Endothelial cell of umbilical vein (primary cell): Measurements from ENCODE around the gene APOL5. TPM values are rescaled to one million over a fixed set of nuclear protein-coding genes. Genes with fewer than 3 reads are reported as not detected.

Experiments
- BruUV-seq: library from RNA; stranded (reverse); fragments of 400-500 nt; replicated peaks from 2 replicates; lab custom pipeline; 2021; lab: Mats Ljungman, UMichigan
- CTCF ChIA-PET: fragments of 300-600, 350-600 bp; sonication (Branson Sonifier 250); formaldehyde crosslinking; loops from one replicate; lab custom pipeline; 2021; ENCODE audit warnings: antibody characterized with exemption, inconsistent platforms; lab: Charles Lee
- POLR2A ChIA-PET: fragments of 300-600, 350-600 bp; sonication (Branson Sonifier 250); formaldehyde crosslinking; loops from one replicate; lab custom pipeline; 2021; ENCODE audit warnings: antibody characterized with exemption, inconsistent platforms; lab: Charles Lee
- DNase-seq: peaks from one replicate; pipeline ENCODE4 v3.0.0-alpha.2; 2011; ENCODE audit warnings: low read depth, low spot score
- FAIRE-seq: peaks from 2 replicates; lab custom pipeline; 2011; peaks lifted over from hg19 to GRCh38; lab: Jason Lieb, UNC
- H2AFZ ChIP-seq: 2 replicates; pipeline ENCODE4 v1.6.0; 2012; ENCODE audit warnings: low read depth, low read length, control low read depth, inconsistent platforms
- H3K27ac ChIP-seq: 2 replicates; pipeline ENCODE4 v1.5.1; 2011; ENCODE audit warnings: low read depth, mild to moderate bottlenecking, control low read depth, low read length, moderate library complexity; ENCODE audit not compliant: insufficient read depth
- H3K27me3 ChIP-seq, 2 experiments: 2 replicates each; pipeline versions ENCODE4 v1.6.0 to v1.6.1; 2011; ENCODE audit warnings: low read length in 2 of 2, mixed read lengths in 1 of 2; ENCODE audit not compliant: control insufficient read depth in 2 of 2, insufficient read depth in 2 of 2
- H3K36me3 ChIP-seq, 2 experiments: 2 replicates in 1 of 2; 3 replicates in 1 of 2; pipeline ENCODE4 v1.5.1; 2011; ENCODE audit warnings: low read length in 2 of 2, mild to moderate bottlenecking in 1 of 2, moderate library complexity in 1 of 2; ENCODE audit not compliant: control insufficient read depth in 2 of 2, insufficient read depth in 2 of 2; ENCODE audit errors: extremely low read depth in 1 of 2
- H3K4me1 ChIP-seq: 3 replicates; pipeline ENCODE4 v1.5.1; 2011; ENCODE audit warnings: mild to moderate bottlenecking, low read length; ENCODE audit not compliant: control insufficient read depth, insufficient read depth; ENCODE audit errors: extremely low read depth
- H3K4me2 ChIP-seq: 2 replicates; pipeline ENCODE4 v1.6.1; 2011; ENCODE audit warnings: low read length, control low read depth, mixed read lengths; ENCODE audit not compliant: insufficient read depth
- H3K4me3 ChIP-seq, 3 experiments: fragments of 200-600 bp in 1 of 3; sonication (generic), shearing (Covaris generic) in 1 of 3; replicated peaks in 1 of 3; 2 replicates each; pipeline ENCODE4 v1.5.1; 2011 to 2016; ENCODE audit warnings: control low read depth in 3 of 3, low read length in 3 of 3, mild to moderate bottlenecking in 2 of 3, inconsistent platforms in 1 of 3, low read depth in 1 of 3, moderate library complexity in 1 of 3; ENCODE audit not compliant: insufficient read depth in 1 of 3
- H3K79me2 ChIP-seq: 2 replicates; pipeline ENCODE4 v1.6.0; 2012; ENCODE audit warnings: low read length, inconsistent platforms; ENCODE audit not compliant: control insufficient read depth, insufficient read depth
- H3K9ac ChIP-seq: replicated peaks from 2 replicates; pipeline ENCODE3; 2011; ENCODE audit warnings: low read length, control low read depth; ENCODE audit not compliant: insufficient read depth; ENCODE audit errors: extremely low read depth
- H3K9me1 ChIP-seq: replicated peaks from 3 replicates; pipeline ENCODE4 v1.6.0; 2011; ENCODE audit warnings: mild to moderate bottlenecking, low read length; ENCODE audit not compliant: control insufficient read depth, insufficient read depth; ENCODE audit errors: extremely low read depth
- H3K9me3 ChIP-seq: replicated peaks from 2 replicates; pipeline ENCODE4 v1.5.1; 2012; ENCODE audit warnings: low read length, inconsistent platforms; ENCODE audit not compliant: control insufficient read depth, insufficient read depth
- H4K20me1 ChIP-seq: replicated peaks from 2 replicates; pipeline ENCODE3; 2011; ENCODE audit warnings: mild to moderate bottlenecking, low read length; ENCODE audit not compliant: control insufficient read depth, insufficient read depth; ENCODE audit errors: extremely low read depth
- EZH2 ChIP-seq: IDR thresholded peaks from 2 replicates; pipeline ENCODE4 v1.6.1; 2012; ENCODE audit warnings: borderline replicate concordance, low read depth, mild to moderate bottlenecking, moderate library complexity, low read length, inconsistent platforms; ENCODE audit not compliant: severe bottlenecking
- FOS ChIP-seq: IDR thresholded peaks from 2 replicates; pipeline ENCODE4 v1.6.1; 2011; ENCODE audit warnings: mild to moderate bottlenecking, low read length, moderate library complexity, borderline replicate concordance; ENCODE audit not compliant: insufficient read depth
- GATA2 ChIP-seq: IDR thresholded peaks from 2 replicates; pipeline ENCODE4 v1.7.0; 2011; ENCODE audit warnings: low read depth, mild to moderate bottlenecking, moderate library complexity, mixed read lengths, low read length; ENCODE audit not compliant: insufficient read length, insufficient read depth
- JUN ChIP-seq: IDR thresholded peaks from 2 replicates; pipeline ENCODE4 v1.6.1; 2011; ENCODE audit warnings: borderline replicate concordance, low read depth; ENCODE audit not compliant: insufficient read length, insufficient read depth
- MYC ChIP-seq: IDR thresholded peaks from one replicate; pipeline ENCODE4 v1.6.1; 2011; ENCODE audit warnings: mild to moderate bottlenecking, low read depth, low read length
- POLR2A ChIP-seq: IDR thresholded peaks from 2 replicates; pipeline ENCODE4 v1.6.1; 2012; ENCODE audit warnings: low read depth, mild to moderate bottlenecking, control low read depth, low read length
- POLR2AphosphoS5 ChIP-seq: IDR thresholded peaks from 2 replicates; pipeline ENCODE4 v1.6.1; 2012; ENCODE audit warnings: low read depth, mild to moderate bottlenecking, control low read depth, low read length, moderate library complexity; ENCODE audit not compliant: insufficient read depth
- dilution Hi-C: fragments of 300-500 bp; cut with MboI; formaldehyde crosslinking; loops from one replicate; pipeline ENCODE4 v1.15.0; 2019; ENCODE audit warnings: low sequenced_read_pairs; ENCODE audit not compliant: extremely low pct_ligation_motif_present
- intact Hi-C: fragments of 100-400 bp; cut with micrococcal nuclease; formaldehyde crosslinking; loops from one replicate; pipeline ENCODE4 v1.10.0; 2022
- polyA plus RNA-seq, 4 experiments: library from polyadenylated mRNA; depleted of rRNA in 3 of 4; stranded (reverse) in 3 of 4; unstranded in 1 of 4; fragments of >200 nt; gene quantifications; 2 replicates each; pipeline versions ENCODE4 v1.2.1 to v1.2.3, GENCODE V29; 2011 to 2012; ENCODE audit warnings: missing spikeins in 1 of 4
- total RNA-seq: library from RNA; stranded (reverse); gene quantifications from 2 replicates; pipeline ENCODE4 v1.2.3, GENCODE V29; 2021
- TF ChIP-seq, protein P1 (sequence below), 2 donors: IDR thresholded peaks; 1 replicate in 1 of 2; 2 replicates in 1 of 2; pipeline ENCODE4 v1.5.1; 2011; ENCODE audit warnings: low read length in 2 of 2, mild to moderate bottlenecking in 2 of 2, moderate library complexity in 2 of 2, control low read depth in 1 of 2, inconsistent platforms in 1 of 2, low read depth in 1 of 2; ENCODE audit not compliant: insufficient read depth in 1 of 2; ENCODE audit errors: extremely low read depth in 1 of 2
- TF ChIP-seq, protein P2 (sequence below): IDR thresholded peaks from 2 replicates; pipeline ENCODE4 v1.6.1; 2011; ENCODE audit not compliant: insufficient read depth, insufficient read length

Gene APOL5
- total and polyA plus RNA-seq, 2 donors (not counting 3 experiments of a cell fraction or from before 2014, with no cell fraction given) = not detected

DNA sequence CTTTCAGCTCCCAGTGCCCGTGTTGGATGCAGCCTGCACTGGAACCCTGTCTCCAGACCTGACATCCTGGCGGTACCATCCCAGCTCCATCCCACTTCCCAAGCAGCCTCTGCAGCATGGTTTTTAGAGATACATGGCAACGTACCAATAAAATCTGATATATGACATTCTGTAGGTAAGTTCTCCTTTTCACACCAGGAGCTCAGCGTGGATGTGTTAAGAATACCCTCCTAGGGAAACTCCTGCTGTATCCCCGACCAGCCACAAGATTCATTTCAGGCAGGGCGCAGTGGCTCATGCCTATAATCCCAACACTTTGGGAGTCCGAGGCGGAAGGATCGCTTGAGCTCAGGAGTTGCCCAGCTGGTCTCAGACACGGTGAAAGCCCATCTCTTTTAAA, 15.4 kb downstream of the APOL5 start:
- FAIRE-seq (no peak), DNase-seq (no peak)
- CTCF ChIA-PET = interaction anchor here (1.2 kb wide), 1 partner anchor 333 kb away, joined by 3 read pairs; no protein-coding TSS in a partner anchor
- BruUV-seq = no TSS peak
- no peak overlapping the region for H3K4me2 ChIP-seq
- no peak overlapping the region for H3K4me3 ChIP-seq
- no peaks in the 10 kb centered on the region for H3K27me3 ChIP-seq
- no peaks in the 10 kb centered on the region for H3K9me3 ChIP-seq
- no peaks in the 10 kb centered on the region for H4K20me1 ChIP-seq
- dilution Hi-C loops (no loop called here), intact Hi-C loops (loop anchor here (10.0 kb wide), 1 partner anchor 88 kb away; the partner anchor contains the start of gene APOL6)
- H3K4me1 ChIP-seq = no peaks in the 10 kb centered on the region
- H3K36me3 ChIP-seq = peaks cover 0 to 2% of the 10 kb centered on the region in 2 experiments
- no peak overlapping the region for H2AFZ ChIP-seq
- no peaks in the 10 kb centered on the region for H3K9me1 ChIP-seq
- H3K9ac ChIP-seq = no peak overlapping the region
- TF ChIP-seq, protein P1, sequence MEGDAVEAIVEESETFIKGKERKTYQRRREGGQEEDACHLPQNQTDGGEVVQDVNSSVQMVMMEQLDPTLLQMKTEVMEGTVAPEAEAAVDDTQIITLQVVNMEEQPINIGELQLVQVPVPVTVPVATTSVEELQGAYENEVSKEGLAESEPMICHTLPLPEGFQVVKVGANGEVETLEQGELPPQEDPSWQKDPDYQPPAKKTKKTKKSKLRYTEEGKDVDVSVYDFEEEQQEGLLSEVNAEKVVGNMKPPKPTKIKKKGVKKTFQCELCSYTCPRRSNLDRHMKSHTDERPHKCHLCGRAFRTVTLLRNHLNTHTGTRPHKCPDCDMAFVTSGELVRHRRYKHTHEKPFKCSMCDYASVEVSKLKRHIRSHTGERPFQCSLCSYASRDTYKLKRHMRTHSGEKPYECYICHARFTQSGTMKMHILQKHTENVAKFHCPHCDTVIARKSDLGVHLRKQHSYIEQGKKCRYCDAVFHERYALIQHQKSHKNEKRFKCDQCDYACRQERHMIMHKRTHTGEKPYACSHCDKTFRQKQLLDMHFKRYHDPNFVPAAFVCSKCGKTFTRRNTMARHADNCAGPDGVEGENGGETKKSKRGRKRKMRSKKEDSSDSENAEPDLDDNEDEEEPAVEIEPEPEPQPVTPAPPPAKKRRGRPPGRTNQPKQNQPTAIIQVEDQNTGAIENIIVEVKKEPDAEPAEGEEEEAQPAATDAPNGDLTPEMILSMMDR (IDR thresholded peaks at IDR 0.05; ENCODE audit: extremely low read depth in 1 of 2, insufficient read depth in 1 of 2, low read depth in 1 of 2, low read length in 2 of 2) = no peak
- TF ChIP-seq FOS = no peak
- POLR2A ChIA-PET = interaction anchor here (0.6 kb wide), 1 partner anchor 21 kb away, joined by 3 read pairs; no protein-coding TSS in a partner anchor
- H3K79me2 ChIP-seq = no peaks in the 10 kb centered on the region
- no peak overlapping the region for H3K27ac ChIP-seq

DNA sequence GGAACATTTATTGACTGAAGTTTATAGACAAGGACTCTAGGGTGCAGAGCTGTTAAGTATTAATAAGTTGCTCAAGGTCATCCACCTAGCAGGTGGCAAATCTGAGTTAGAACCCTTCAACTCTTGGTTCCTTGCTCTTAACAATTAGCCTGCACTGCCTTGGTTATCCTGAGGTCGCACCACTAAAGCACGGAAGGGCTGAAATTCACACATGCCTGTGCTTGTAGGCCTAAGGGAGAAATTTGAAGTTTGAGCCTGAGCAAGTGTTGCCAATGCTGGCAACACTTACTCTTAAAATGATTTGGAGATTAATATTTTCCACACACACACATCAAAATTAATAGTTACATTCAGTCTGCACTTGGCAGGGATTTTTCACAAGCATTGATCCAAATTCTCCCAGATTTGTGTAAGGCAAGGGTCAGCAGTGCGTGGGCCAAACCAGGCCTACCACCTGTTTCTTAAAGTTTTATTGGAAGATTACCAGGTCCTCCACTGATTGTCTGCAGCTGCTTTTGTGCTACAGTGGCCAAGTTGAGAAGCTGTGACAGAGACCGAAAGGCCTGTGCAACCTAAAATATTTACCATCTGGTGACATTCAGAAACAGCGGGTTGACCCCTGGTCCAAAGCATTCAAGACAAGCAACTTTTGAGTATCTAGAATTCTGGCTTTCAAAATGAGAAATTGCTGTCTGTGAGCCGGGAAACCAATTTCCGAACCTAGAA, 16.3 kb downstream of the APOL5 start:
- TF ChIP-seq FOS (no peak), MYC (no peak), EZH2 (no peak), GATA2 (no peak), POLR2AphosphoS5 (no peak), JUN (no peak), POLR2A (no peak)
- TF ChIP-seq, protein P1 (IDR thresholded peaks at IDR 0.05; ENCODE audit: extremely low read depth in 1 of 2, insufficient read depth in 1 of 2, low read depth in 1 of 2, low read length in 2 of 2) = no peak
- TF ChIP-seq, protein P2, sequence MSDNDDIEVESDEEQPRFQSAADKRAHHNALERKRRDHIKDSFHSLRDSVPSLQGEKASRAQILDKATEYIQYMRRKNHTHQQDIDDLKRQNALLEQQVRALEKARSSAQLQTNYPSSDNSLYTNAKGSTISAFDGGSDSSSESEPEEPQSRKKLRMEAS = no peak
- no peaks in the 10 kb centered on the region for H3K9me1 ChIP-seq
- ChIA-PET CTCF (interaction anchor here (1.2 kb wide), 1 partner anchor 332 kb away, joined by 3 read pairs; no protein-coding TSS in a partner anchor), POLR2A (no interaction called here)
- no peak for DNase-seq
- no peak overlapping the region for H3K9ac ChIP-seq
- H4K20me1 ChIP-seq = no peaks in the 10 kb centered on the region
- H3K9me3 ChIP-seq = no peaks in the 10 kb centered on the region
- no peak overlapping the region for H3K27ac ChIP-seq
- H3K4me3 ChIP-seq = no peak overlapping the region
- H3K4me2 ChIP-seq = no peak overlapping the region
- H3K79me2 ChIP-seq = no peaks in the 10 kb centered on the region
- intact Hi-C loops (loop anchor here (10.0 kb wide), 1 partner anchor 89 kb away; the partner anchor contains the start of gene APOL6), dilution Hi-C loops (no loop called here)
- H2AFZ ChIP-seq = no peak overlapping the region
- no peaks in the 10 kb centered on the region for H3K27me3 ChIP-seq
- peaks cover 4 to 6% of the 10 kb centered on the region in 2 experiments for H3K36me3 ChIP-seq
- no peak for FAIRE-seq
- H3K4me1 ChIP-seq = no peaks in the 10 kb centered on the region
- BruUV-seq = no TSS peak
